ENCODE results near the gene TSFM.
"Not testable (repeated sequence)": the region's sequence is repeated elsewhere in the genome, so short reads cannot be mapped to it uniquely, and the experiment has no call there.

TSFM gene

DNA sequence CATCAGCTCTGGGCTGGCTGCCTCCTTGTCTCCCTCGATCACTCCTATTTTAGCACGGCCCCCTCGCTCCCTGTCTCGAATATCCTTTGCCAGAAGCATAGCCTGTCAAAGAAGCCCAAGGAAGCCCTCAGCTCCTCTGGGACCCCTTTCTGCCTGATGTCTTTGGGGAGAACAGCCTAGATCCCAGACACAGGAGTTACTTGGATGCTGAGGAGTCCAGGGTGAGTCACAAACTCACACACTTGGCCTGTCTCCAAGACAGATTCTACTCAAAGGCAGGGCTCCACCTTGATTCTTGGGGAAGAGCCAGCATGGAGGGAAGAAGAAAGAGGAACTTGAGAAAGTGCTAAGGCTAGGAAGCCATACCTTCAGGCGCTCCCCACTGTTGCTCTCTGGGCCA lies 27.9 kb downstream of the TSFM start:
- H3K4me1 ChIP-seq (ENCODE audit: insufficient read depth, low read length) = no peaks in the 10 kb centered on the region
- no peak overlapping the region for H3K4me3 ChIP-seq (ENCODE audit: low read length)
- H3K9ac ChIP-seq (ENCODE audit: low read depth, low read length) = no peak overlapping the region
- H3K27me3 ChIP-seq (ENCODE audit: insufficient read depth, low read length) = no peaks in the 10 kb centered on the region
- no peaks in the 10 kb centered on the region for H3K9me3 ChIP-seq (ENCODE audit: insufficient read depth, low read depth, low read length)
- H3K27ac ChIP-seq (ENCODE audit: low read depth, low read length) = no peak overlapping the region
- 90% methylated on average over 5 of the region's 5 CpGs for WGBS
- H3K36me3 ChIP-seq (ENCODE audit: insufficient read depth, low read length) = peaks cover 3% of the 10 kb centered on the region; the same call in 1 of the 2 replicates

DNA sequence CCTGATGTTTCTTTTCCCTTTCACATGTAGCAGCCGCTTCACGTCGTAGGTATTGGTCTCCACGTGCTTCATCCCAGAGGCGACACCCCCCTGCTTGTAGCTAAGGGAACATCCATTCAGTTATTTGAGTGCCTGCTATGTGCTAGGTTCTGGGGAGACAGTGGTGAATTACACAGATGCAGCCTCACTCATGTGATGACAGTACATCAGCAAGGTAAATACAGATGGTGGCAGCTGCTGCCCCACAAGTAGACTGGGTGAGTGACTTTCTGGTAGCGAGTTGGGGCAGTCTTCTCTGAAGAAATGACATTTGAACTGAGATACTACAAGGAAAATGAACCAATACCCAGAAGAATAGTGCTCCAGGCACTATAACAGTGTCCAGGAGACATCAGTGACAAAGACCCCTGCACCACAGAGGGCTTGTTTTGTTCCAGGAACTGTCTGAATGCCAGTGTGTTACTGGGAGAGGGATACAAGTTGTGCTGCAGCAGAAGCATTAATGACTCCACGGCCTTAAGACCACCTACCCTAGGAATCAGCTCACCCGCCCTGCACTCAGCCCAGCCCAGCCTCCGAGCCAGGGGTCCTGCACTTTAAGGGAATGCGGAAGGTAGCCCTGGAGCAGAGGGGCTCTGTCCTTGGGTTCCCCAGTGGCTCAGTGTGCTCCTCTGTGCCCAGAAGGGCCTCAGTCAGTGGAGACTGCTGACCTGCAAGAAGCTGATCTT lies 28.6 kb downstream of the TSFM start:
- H3K27ac ChIP-seq (ENCODE audit: low read depth, low read length) = no peak overlapping the region
- H3K9me3 ChIP-seq (ENCODE audit: insufficient read depth, low read depth, low read length) = no peaks in the 10 kb centered on the region
- WGBS = 92% methylated on average over 10 of the region's 10 CpGs
- no peak overlapping the region for H3K9ac ChIP-seq (ENCODE audit: low read depth, low read length)
- no peaks in the 10 kb centered on the region for H3K4me1 ChIP-seq (ENCODE audit: insufficient read depth, low read length)
- H3K4me3 ChIP-seq (ENCODE audit: low read length) = no peak overlapping the region
- H3K27me3 ChIP-seq (ENCODE audit: insufficient read depth, low read length) = no peaks in the 10 kb centered on the region
- H3K36me3 ChIP-seq (ENCODE audit: insufficient read depth, low read length) = peaks cover 3% of the 10 kb centered on the region; the same call in 1 of the 2 replicates

DNA sequence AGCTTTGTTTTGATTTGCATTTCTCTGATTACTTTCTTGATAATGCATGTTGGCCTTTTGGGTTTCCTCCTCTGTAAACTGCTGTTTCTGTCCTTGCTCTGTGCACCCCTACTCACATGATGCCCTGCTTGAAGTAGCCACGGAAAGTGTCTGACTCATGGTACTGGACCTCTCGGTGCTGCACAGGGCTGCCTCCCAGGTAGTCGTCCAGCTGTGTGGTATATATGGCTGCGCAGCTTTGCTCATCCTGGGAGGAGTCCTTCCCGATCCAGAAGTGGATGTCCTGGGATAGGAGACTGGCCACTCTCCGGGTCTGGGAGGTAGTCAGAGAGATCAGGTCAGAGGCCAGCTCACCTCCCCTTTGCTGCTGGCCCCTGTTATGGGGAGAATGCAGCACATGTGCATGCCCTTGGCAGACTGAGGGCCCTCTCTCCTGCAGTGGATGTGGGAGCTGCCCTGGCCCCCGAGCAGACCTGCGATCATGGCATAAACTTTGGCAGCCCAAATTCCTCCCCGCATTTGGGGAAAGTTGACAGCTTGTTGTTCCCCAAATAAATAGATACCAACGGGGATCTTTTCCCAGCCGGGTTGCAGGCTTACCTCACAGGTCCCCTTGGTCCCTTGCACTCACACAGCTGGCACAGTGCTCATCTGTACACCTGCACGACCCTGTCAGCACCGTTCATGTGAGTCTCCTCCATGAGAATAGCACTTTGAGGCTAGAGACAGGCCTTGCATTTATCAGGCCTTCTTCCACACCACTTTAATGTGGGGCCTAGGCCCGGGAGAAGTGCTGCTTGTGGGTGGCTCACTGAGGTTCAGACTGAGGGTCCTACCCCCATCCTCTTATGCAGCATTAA lies 30.8 kb downstream of the TSFM start:
- Histone ChIP-seq H3K4me1 (ENCODE audit: insufficient read depth, low read length) (no peaks in the 10 kb centered on the region), H3K27me3 (ENCODE audit: insufficient read depth, low read length) (no peaks in the 10 kb centered on the region), H3K27ac (ENCODE audit: low read depth, low read length) (no peak overlapping the region), H3K4me3 (ENCODE audit: low read length) (no peak overlapping the region), H3K36me3 (ENCODE audit: insufficient read depth, low read length) (no peaks in the 10 kb centered on the region), H3K9ac (ENCODE audit: low read depth, low read length) (no peak overlapping the region), H3K9me3 (ENCODE audit: insufficient read depth, low read depth, low read length) (no peaks in the 10 kb centered on the region)
- WGBS = 91% methylated on average over 14 of the region's 14 CpGs

DNA sequence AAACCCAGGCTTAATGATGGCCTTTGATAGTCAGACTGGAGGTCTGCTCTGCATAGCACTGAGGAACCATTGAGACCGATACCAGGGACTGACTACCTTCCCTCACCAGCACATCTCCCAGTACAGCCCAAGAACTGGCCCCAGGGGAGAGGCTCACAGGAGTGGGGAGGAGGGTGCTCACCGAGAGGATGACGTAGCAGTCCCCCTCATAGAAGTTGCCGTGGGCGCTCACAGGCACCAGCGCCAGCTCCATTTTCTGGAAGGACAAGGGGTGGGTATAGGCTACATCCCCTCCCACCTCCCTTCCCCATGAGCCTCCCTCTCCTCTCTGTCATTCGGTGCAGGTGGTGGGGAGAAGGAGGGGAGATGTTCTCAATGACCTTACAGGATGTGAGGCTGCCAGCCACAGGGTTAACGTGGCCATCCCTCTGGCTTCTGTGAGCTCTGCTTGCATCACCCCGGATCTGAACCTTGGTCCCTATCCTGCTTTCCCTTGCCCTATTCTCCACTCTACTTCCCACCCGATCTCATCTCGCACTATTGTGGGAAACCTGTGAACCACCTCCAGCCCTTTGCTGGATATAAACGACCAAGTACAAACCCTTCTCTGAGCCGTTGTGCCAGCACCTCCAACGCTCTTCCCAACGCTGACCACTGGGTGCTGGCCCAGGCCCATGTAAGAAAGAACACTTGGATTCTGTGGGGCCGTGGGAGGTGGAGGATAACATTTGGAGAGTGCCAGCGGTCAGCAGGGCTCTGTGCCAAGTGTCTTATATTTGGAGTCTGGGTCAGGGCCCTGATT lies 31.6 kb downstream of the TSFM start:
- H3K27me3 ChIP-seq (ENCODE audit: insufficient read depth, low read length) = no peaks in the 10 kb centered on the region
- 88% methylated on average over 15 of the region's 17 CpGs for WGBS
- no peak overlapping the region for H3K9ac ChIP-seq (ENCODE audit: low read depth, low read length)
- no peak overlapping the region for H3K4me3 ChIP-seq (ENCODE audit: low read length)
- H3K36me3 ChIP-seq (ENCODE audit: insufficient read depth, low read length) = no peaks in the 10 kb centered on the region
- H3K4me1 ChIP-seq (ENCODE audit: insufficient read depth, low read length) = no peaks in the 10 kb centered on the region
- no peaks in the 10 kb centered on the region for H3K9me3 ChIP-seq (ENCODE audit: insufficient read depth, low read depth, low read length)
- H3K27ac ChIP-seq (ENCODE audit: low read depth, low read length) = no peak overlapping the region

DNA sequence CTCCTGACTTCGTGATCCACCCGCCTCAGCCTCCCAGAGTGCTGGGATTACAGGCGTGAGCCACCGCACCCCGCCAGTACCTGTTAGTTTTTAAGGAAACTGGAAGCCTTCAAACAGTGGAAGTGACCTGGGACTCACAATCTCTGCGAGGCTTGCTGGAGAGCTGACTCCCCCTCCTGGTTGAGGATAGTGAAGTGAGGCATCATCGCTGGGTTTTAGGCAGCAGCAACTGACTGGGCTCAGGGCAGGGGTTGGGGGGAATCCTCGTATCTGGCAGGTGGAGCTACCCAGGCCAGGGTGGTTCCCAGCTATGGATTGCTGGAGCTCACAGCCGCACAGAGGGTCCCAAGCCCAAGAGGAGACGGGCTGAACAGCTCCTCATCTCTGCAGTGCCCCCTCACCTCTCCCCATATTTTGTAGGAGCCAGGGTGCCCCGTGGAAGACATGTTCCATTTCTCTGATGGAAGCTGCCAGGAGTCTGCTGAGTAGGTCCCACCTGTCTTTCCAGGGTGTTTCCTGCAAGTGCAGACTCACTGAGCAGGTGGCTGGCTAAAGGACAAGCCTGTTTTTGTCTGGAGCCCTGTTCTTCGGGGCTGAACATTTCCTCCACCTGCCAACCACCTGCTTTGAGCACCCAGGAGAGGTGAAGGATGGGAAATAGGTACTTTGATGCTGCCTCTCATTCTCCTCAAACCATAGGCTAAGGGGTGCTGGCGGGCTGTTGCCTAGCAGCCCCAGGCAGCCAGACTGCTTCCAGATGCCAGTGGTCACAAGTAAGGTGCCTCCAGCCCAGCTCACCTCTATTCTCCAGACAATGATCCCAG lies 32.8 kb downstream of the TSFM start:
- H3K27me3 ChIP-seq (ENCODE audit: insufficient read depth, low read length) = no peaks in the 10 kb centered on the region
- H3K36me3 ChIP-seq (ENCODE audit: insufficient read depth, low read length) = peaks cover 6% of the 10 kb centered on the region; the same call in 1 of the 2 replicates
- H3K9ac ChIP-seq (ENCODE audit: low read depth, low read length) = no peak overlapping the region
- 75% methylated on average over 12 of the region's 13 CpGs for WGBS
- no peaks in the 10 kb centered on the region for H3K9me3 ChIP-seq (ENCODE audit: insufficient read depth, low read depth, low read length)
- no peaks in the 10 kb centered on the region for H3K4me1 ChIP-seq (ENCODE audit: insufficient read depth, low read length)
- no peak overlapping the region for H3K27ac ChIP-seq (ENCODE audit: low read depth, low read length)
- no peak overlapping the region for H3K4me3 ChIP-seq (ENCODE audit: low read length)

DNA sequence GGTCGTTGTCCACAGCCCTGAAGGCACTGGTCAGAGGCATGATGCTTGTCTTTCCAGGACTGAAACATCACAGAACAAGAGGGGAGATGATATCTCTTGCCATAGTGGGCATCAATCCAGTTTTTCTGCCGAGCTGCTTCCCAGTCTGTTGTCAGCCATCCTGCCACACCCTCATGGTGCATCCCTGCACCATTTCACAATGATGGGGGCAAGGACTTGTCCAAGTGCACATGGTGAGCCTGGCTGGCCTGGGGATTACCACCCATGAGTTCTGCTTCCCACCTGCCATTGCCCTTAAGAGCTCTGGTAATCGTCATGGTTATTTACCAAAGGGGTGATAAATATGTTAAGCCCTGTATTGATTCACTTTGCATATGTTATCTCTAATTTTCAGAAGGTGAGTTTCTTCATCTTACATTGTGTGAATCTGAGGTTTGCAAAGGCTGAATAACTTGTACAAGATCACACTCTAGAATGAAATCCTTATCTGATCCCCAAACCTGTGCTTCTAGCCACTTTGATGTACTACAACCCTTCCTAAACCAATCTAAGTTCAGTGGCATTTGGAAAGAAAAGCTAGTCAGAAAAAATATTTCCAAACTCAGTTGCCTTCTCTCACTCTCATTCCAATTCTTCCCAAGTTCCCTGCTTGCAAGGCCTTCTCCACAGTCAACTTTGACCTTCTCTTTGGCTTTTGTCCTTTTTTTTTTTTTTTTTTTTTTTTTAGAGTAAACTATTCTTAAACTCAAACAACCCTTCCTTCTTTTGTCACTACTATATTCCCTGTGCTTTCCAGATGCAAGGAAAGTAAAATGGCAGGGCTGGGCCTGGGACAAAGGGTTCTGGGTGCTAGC lies 33.6 kb downstream of the TSFM start:
- 86% methylated on average over 3 of the region's 3 CpGs for WGBS
- no peak overlapping the region for H3K4me3 ChIP-seq (ENCODE audit: low read length)
- peaks cover 11% of the 10 kb centered on the region; the same call in 1 of the 2 replicates for H3K36me3 ChIP-seq (ENCODE audit: insufficient read depth, low read length)
- H3K27ac ChIP-seq (ENCODE audit: low read depth, low read length) = no peak overlapping the region
- no peaks in the 10 kb centered on the region for H3K27me3 ChIP-seq (ENCODE audit: insufficient read depth, low read length)
- H3K9ac ChIP-seq (ENCODE audit: low read depth, low read length) = no peak overlapping the region
- no peaks in the 10 kb centered on the region for H3K4me1 ChIP-seq (ENCODE audit: insufficient read depth, low read length)
- H3K9me3 ChIP-seq (ENCODE audit: insufficient read depth, low read depth, low read length) = no peaks in the 10 kb centered on the region

DNA sequence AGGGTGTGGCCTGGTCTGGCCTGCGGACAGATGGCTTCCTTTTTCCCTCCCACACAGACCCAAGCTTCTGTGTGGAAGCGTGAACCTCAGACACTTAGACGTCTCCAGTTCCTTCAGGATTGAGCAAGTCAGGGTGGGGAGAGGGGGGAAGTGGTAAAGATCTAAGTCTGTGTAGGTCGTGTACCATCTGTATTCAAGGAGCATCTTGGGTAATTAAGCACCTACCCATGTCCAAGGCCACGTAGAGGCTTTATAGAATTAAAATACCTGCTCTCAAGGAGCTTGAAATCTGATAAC lies 34.2 kb downstream of the TSFM start:
- H3K36me3 ChIP-seq (ENCODE audit: insufficient read depth, low read length) = peaks cover 16% of the 10 kb centered on the region; the same call in 1 of the 2 replicates
- no peak overlapping the region for H3K4me3 ChIP-seq (ENCODE audit: low read length)
- no peaks in the 10 kb centered on the region for H3K9me3 ChIP-seq (ENCODE audit: insufficient read depth, low read depth, low read length)
- H3K4me1 ChIP-seq (ENCODE audit: insufficient read depth, low read length) = no peaks in the 10 kb centered on the region
- no peak overlapping the region for H3K9ac ChIP-seq (ENCODE audit: low read depth, low read length)
- H3K27me3 ChIP-seq (ENCODE audit: insufficient read depth, low read length) = no peaks in the 10 kb centered on the region
- no peak overlapping the region for H3K27ac ChIP-seq (ENCODE audit: low read depth, low read length)
- 88% methylated on average over 5 of the region's 5 CpGs for WGBS

DNA sequence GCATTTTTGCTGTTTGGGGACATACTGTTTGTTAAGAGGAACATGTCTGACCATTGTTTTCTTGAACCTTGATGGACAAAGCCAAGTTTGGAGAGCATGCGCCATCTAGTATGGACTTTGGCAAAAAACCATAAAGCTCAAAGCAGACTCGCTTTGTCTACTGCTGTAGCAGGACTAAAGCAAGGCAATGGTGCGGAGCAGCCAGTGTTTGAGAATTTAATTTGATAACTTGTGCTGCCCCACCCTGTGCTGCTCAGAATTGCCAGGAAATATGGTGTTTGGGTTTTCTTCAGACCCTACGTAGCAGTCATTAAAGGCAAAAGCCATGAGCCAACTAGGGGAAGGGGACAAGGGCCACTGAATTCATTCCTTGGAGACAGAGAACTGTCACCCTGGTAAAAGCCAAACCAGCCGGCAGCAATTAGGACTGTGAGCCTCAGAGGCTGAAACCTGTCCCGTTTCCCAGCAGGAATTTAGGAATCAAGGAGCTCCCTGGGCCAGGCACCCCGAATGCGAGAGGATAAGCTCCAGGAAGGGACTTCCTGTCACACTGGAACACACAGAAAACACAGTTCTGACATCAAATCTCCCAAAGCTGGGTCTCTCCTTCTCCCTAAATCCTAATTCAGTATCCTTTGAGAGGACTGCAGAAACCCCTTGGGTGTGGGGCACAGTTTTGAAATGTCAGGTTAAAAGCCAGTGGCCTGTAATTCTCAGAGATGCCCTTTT lies 34.8 kb downstream of the TSFM start:
- Histone ChIP-seq H3K4me1 (ENCODE audit: insufficient read depth, low read length) (no peaks in the 10 kb centered on the region), H3K27ac (ENCODE audit: low read depth, low read length) (no peak overlapping the region), H3K36me3 (ENCODE audit: insufficient read depth, low read length) (peaks cover 22% of the 10 kb centered on the region), H3K27me3 (ENCODE audit: insufficient read depth, low read length) (no peaks in the 10 kb centered on the region), H3K9me3 (ENCODE audit: insufficient read depth, low read depth, low read length) (no peaks in the 10 kb centered on the region), H3K9ac (ENCODE audit: low read depth, low read length) (no peak overlapping the region), H3K4me3 (ENCODE audit: low read length) (no peak overlapping the region)
- WGBS = 90% methylated on average over 8 of the region's 8 CpGs

DNA sequence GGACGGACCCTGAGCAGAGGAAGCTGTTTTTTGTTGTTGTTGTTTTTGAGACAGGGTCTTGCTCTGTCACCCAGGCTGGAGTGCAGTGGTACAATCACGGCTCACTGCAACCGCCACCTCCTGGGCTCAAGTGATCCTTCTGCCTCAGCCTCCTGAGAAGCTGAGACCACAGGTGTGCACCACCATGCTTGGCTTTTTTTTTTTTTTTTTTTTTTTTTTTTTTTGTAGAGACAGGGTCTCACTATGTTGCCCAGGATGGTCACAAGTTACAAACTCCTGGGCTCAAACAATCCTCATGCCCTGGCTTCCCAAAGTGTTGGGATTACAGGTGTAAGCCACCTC lies 35.4 kb downstream of the TSFM start:
- H3K36me3 ChIP-seq (ENCODE audit: insufficient read depth, low read length) = peaks cover 28% of the 10 kb centered on the region
- WGBS = 95% methylated on average over 3 of the region's 3 CpGs
- H3K27me3 ChIP-seq (ENCODE audit: insufficient read depth, low read length); H3K9ac ChIP-seq (ENCODE audit: low read depth, low read length); H3K9me3 ChIP-seq (ENCODE audit: insufficient read depth, low read depth, low read length); H3K4me3 ChIP-seq (ENCODE audit: low read length); H3K27ac ChIP-seq (ENCODE audit: low read depth, low read length); H3K4me1 ChIP-seq (ENCODE audit: insufficient read depth, low read length): not testable (repeated sequence)

DNA sequence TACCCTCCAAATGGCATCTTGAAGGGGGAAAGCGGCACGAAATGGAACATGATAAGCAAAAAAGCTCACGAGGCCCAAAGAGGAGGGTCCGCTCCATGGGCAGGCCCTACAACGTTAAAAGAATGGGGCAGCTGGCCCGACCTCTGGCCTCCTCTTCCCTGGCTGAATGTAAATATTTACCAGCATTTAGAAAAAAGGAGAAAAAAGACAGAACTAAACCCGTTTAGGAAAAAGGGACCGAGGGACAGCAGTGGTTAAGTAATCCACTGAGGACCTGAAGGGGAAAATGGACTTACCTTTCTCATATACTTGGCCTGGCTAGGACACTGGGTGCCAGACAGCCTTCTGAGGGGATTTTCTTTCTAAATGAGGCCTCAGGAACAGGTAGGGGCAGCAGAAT lies 37.5 kb downstream of the TSFM start:
- H3K4me1 ChIP-seq (ENCODE audit: insufficient read depth, low read length); H3K9me3 ChIP-seq (ENCODE audit: insufficient read depth, low read depth, low read length); H3K27ac ChIP-seq (ENCODE audit: low read depth, low read length); H3K27me3 ChIP-seq (ENCODE audit: insufficient read depth, low read length); H3K4me3 ChIP-seq (ENCODE audit: low read length); H3K9ac ChIP-seq (ENCODE audit: low read depth, low read length): not testable (repeated sequence)
- WGBS = 94% methylated on average over 8 of the region's 8 CpGs
- H3K36me3 ChIP-seq (ENCODE audit: insufficient read depth, low read length) = peaks cover 49% of the 10 kb centered on the region

Data from HUES64 (cell line).